ENCODE data around the gene CCR6.

DNA sequence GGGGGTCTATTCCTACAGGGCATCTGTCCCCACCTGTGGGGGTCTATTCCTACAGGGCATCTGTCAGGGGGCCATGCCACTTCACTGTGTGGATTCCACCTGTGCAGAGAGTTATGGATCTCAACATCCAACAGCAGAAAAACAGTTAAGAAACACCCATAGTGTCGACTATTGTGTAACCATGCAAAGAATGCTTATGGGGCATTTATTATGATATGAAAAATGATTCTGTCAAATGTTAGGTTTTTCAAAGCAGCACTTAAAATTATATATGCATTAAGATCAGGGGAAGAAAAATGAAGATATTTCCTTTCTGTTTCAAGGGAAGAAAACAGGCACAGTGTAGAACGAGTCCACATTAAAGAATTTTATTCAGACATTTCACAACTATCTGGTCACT, 32.0 kb downstream of the CCR6 start:
- TF ChIP-seq, protein P1, sequence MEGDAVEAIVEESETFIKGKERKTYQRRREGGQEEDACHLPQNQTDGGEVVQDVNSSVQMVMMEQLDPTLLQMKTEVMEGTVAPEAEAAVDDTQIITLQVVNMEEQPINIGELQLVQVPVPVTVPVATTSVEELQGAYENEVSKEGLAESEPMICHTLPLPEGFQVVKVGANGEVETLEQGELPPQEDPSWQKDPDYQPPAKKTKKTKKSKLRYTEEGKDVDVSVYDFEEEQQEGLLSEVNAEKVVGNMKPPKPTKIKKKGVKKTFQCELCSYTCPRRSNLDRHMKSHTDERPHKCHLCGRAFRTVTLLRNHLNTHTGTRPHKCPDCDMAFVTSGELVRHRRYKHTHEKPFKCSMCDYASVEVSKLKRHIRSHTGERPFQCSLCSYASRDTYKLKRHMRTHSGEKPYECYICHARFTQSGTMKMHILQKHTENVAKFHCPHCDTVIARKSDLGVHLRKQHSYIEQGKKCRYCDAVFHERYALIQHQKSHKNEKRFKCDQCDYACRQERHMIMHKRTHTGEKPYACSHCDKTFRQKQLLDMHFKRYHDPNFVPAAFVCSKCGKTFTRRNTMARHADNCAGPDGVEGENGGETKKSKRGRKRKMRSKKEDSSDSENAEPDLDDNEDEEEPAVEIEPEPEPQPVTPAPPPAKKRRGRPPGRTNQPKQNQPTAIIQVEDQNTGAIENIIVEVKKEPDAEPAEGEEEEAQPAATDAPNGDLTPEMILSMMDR (IDR thresholded peaks at IDR 0.05), result no peak
- no peak for TF ChIP-seq POLR2A (IDR thresholded peaks at IDR 0.05)

Measured in upper lobe of left lung (tissue), 4 donors.